Right lobe of liver (tissue), 6 donors: ENCODE data around the gene PLEKHA5. TPM values are rescaled to one million over a fixed set of nuclear protein-coding genes. Genes with fewer than 3 reads are reported as not detected.

ENCODE experiments used
- ATAC-seq, 4 donors: fragments of 200-7000 bp; cut with Tn5 transposase; one replicate each; pipeline ENCODE4 v1.9.1; 2020; ENCODE audit warnings: mild to moderate bottlenecking in 4 of 4, moderate library complexity in 4 of 4
- DNase-seq, 3 donors: peaks; one replicate each; pipeline ENCODE4 v3.0.0-alpha.2; 2020
- H3K27ac ChIP-seq, 3 donors: fragments of 200-600 bp; one replicate each; pipeline ENCODE4 v1.8.0; 2022
- H3K27me3 ChIP-seq, 2 donors: fragments of 200-600 bp; one replicate each; pipeline ENCODE4 v1.8.0; 2022
- H3K36me3 ChIP-seq, 4 donors: fragments of 200-600 bp; sonication (generic) in 1 of 4; one replicate each; pipeline versions ENCODE4 v1.5.1 to v1.8.0; 2017 to 2022; ENCODE audit warnings: control low read depth in 1 of 4
- H3K4me1 ChIP-seq, 4 donors: fragments of 200-600 bp; sonication (generic) in 1 of 4; one replicate each; pipeline versions ENCODE4 v1.5.1 to v1.8.0; 2017 to 2022; ENCODE audit warnings: control low read depth in 1 of 4
- H3K4me3 ChIP-seq, 3 donors: fragments of 200-600 bp; one replicate each; pipeline ENCODE4 v1.8.0; 2022
- H3K9me3 ChIP-seq, 4 donors: fragments of 200-600 bp; sonication (generic) in 1 of 4; one replicate each; pipeline versions ENCODE4 v1.5.1 to v1.8.0; 2017 to 2022; ENCODE audit warnings: control low read depth in 1 of 4
- POLR2A ChIP-seq: fragments of 450-650 bp; IDR thresholded peaks from one replicate; pipeline ENCODE4 v1.6.1; 2017; ENCODE audit warnings: antibody characterized with exemption, mild to moderate bottlenecking
- WGBS: methylation state at CpG from one replicate; pipeline ENCODE4 v1.1.6; 2018; ENCODE audit warnings: low coverage, low lambda C conversion rate; ENCODE audit not compliant: insufficient coverage; ENCODE audit errors: missing lambda C conversion rate; 5-methylcytosine and 5-hydroxymethylcytosine counted together
- intact Hi-C, 2 donors: fragments of 100-400 bp; cut with DNase I; formaldehyde crosslinking; loops; one replicate each; pipeline versions ENCODE4 v1.11.2 to v1.14.1; 2022
- total RNA-seq, 6 experiments: library from RNA; depleted of rRNA in 2 of 6; stranded (reverse); fragments of >200 nt in 2 of 6; fragmentation: NEBNext Ultra II Directional in 3 of 6; extraction: Animal tissue kit (Norgen Biotek cat#: 25700) in 3 of 6; gene quantifications; one replicate each; pipeline versions ENCODE4 v1.1.0 to v1.2.4, GENCODE V29; 2016 to 2023
- TF ChIP-seq, protein P1 (sequence below), 4 donors: fragments of 200-600 bp in 3 of 4; fragments of 450-650 bp in 1 of 4; IDR thresholded peaks; one replicate each; pipeline versions ENCODE4 v1.5.1 to v1.8.0; 2016 to 2022; ENCODE audit warnings: antibody characterized with exemption in 4 of 4, mild to moderate bottlenecking in 2 of 4
- donor health status: DM: no; HTN: yes; CAD: no.
- donor health status: DM: no; HTN: no; CAD: no.
- donor health status: DM: no; HTN: no; CAD: no.
- donor health status: DM: no; HTN: yes; CAD: no.
- donor health status: DM: no; HTN: yes; CAD: no.

PLEKHA5 gene
- total RNA-seq, 6 experiments from 2014 or later, result 14.7 to 18.7 (median 15.8) TPM

DNA sequence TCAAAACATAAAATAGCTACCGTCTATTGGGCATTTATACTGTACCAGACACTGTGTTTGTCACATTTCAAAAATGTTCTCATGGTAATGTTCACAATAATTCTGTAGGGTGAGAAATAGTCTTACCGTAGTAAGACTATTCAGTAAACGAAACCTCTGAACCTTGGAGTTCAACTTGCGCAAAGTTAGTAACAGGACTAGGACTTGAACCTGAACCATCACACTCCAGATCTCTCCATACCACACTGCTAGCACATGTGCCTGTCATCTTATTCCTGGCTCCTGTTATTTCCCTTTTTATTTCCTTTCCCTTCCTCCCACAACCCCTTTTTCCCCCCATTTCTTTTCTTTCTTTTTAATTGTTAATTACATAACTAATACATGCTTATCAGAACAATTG lies 65.4 kb downstream of the PLEKHA5 start:
- Histone ChIP-seq H3K27me3 (no peaks in the 10 kb centered on the region), H3K4me3 (no peak overlapping the region), H3K9me3 (no peaks in the 10 kb centered on the region), H3K27ac (no peak overlapping the region), H3K4me1 (peaks cover 0 to 18% (median 3%) of the 10 kb centered on the region in 4 donors), H3K36me3 (no peaks in the 10 kb centered on the region)
- WGBS, result 49% methylated on average over 4 of the region's 4 CpGs
- intact Hi-C loops, result no loop called here
- ATAC-seq, result peak; percentile 25 to 57 (median 52)
- no peak for TF ChIP-seq POLR2A
- TF ChIP-seq, protein P1, sequence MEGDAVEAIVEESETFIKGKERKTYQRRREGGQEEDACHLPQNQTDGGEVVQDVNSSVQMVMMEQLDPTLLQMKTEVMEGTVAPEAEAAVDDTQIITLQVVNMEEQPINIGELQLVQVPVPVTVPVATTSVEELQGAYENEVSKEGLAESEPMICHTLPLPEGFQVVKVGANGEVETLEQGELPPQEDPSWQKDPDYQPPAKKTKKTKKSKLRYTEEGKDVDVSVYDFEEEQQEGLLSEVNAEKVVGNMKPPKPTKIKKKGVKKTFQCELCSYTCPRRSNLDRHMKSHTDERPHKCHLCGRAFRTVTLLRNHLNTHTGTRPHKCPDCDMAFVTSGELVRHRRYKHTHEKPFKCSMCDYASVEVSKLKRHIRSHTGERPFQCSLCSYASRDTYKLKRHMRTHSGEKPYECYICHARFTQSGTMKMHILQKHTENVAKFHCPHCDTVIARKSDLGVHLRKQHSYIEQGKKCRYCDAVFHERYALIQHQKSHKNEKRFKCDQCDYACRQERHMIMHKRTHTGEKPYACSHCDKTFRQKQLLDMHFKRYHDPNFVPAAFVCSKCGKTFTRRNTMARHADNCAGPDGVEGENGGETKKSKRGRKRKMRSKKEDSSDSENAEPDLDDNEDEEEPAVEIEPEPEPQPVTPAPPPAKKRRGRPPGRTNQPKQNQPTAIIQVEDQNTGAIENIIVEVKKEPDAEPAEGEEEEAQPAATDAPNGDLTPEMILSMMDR (IDR thresholded peaks at IDR 0.05), result no peak
- no peak for DNase-seq

DNA sequence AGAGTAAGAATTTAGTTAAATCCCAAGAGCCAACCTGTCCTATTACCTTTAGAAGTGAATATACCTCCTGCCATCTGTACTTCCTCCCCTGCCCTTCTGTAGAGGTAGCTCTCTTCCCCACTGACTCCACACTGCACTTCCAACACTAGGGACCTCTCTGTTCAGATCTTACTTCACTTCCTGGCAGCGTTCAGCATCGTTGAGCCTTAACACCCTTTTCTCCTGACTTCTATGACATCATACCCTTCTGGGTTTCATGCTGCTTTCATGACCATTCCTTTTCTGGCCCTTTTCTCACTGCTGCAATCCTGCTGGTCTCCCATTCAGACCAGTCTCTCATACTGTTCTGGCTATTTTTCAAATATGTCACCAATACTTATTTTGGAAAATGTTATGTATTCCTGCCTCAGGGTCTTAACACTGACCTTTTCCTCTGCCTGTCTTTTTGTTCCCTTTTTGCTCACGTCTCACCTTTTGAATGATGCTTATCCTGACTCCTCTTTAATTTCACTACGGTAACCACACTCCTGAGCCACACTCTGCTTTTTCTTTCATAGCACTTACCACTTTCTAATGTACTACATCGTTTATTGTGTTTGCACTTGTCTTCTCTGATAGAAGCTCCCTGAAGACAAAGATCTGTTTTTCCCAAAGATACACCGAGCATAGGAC lies 67.6 kb downstream of the PLEKHA5 start:
- Histone ChIP-seq H3K27ac (no peak overlapping the region), H3K4me1 (peaks cover 0 to 20% (median 0%) of the 10 kb centered on the region in 4 donors), H3K36me3 (no peaks in the 10 kb centered on the region), H3K4me3 (no peak overlapping the region), H3K27me3 (no peaks in the 10 kb centered on the region), H3K9me3 (no peaks in the 10 kb centered on the region)
- WGBS, result 64% methylated on average over 5 of the region's 6 CpGs
- ATAC-seq (no peak), DNase-seq (no peak)
- TF ChIP-seq POLR2A, result no peak
- TF ChIP-seq, protein P1 (IDR thresholded peaks at IDR 0.05), result no peak
- intact Hi-C loops, result no loop called here

DNA sequence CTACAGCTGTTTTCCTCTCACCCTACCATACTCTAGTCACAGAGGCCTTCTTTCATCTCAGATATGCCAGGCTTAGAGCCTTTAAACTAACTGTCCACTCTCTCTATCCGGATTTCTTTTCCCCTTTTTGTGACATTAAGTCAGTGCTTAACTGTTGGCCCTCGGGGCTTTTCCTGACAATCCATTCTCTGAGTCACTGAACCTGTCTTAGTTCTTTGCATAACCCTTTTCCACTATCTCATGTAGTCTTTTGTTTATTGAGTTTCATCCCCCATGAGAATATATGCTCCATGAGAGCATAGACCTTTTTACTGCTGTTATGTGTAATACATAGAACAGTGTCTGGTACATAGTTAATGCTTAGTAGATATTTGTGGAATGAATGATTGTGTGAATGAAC lies 68.7 kb downstream of the PLEKHA5 start:
- H3K27me3 ChIP-seq, result no peaks in the 10 kb centered on the region
- WGBS, result 66% methylated on average over 2 of the region's 2 CpGs
- peaks cover 0 to 11% (median 0%) of the 10 kb centered on the region in 4 donors for H3K4me1 ChIP-seq
- H3K9me3 ChIP-seq, result no peaks in the 10 kb centered on the region
- ATAC-seq (peak in 1 of 4 donors; percentile 21), DNase-seq (no peak)
- H3K27ac ChIP-seq, result no peak overlapping the region
- TF ChIP-seq, protein P1 (IDR thresholded peaks at IDR 0.05), result no peak
- TF ChIP-seq POLR2A, result no peak
- intact Hi-C loops, result no loop called here
- no peaks in the 10 kb centered on the region for H3K36me3 ChIP-seq
- H3K4me3 ChIP-seq, result no peak overlapping the region

DNA sequence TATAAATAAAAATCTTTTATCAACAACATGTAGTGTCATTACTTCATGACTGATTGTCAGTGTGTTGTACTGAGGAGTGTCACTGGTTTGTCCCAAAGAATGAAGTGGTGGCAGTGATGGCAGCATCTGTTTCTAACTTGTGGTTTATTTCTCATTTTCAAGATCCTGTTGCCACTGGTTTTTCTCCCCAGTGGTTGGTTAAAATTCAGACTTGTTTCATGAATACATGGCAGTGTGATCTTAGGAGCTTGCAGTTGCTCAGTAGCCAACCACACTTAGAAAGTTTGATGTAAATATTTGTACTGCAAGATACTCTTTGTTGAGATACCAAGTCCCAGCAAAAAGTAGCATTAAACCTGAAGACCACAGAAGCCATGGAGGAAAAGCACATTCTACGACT lies 69.8 kb downstream of the PLEKHA5 start:
- Histone ChIP-seq H3K36me3 (no peaks in the 10 kb centered on the region), H3K9me3 (no peaks in the 10 kb centered on the region), H3K4me3 (no peak overlapping the region), H3K27me3 (no peaks in the 10 kb centered on the region), H3K27ac (no peak overlapping the region), H3K4me1 (peaks cover 0 to 11% (median 0%) of the 10 kb centered on the region in 4 donors)
- TF ChIP-seq, protein P1 (IDR thresholded peaks at IDR 0.05), result no peak
- no peak for TF ChIP-seq POLR2A
- WGBS, result 55% methylated on average over 1 of the region's 1 CpG
- DNase-seq (no peak), ATAC-seq (no peak)
- intact Hi-C loops, result no loop called here
